NCI-H128 (cell line): Measurements from ENCODE around the gene P2RY8.
"Not testable (repeated sequence)": the region's sequence is repeated elsewhere in the genome, so short reads cannot be mapped to it uniquely, and the experiment has no call there.

Source experiments
- DNase-seq: peaks from one replicate; lab custom pipeline; 2025; ENCODE audit not compliant: unreplicated experiment; lab: John Stamatoyannopoulos, UW

The P2RY8 gene, protein sequence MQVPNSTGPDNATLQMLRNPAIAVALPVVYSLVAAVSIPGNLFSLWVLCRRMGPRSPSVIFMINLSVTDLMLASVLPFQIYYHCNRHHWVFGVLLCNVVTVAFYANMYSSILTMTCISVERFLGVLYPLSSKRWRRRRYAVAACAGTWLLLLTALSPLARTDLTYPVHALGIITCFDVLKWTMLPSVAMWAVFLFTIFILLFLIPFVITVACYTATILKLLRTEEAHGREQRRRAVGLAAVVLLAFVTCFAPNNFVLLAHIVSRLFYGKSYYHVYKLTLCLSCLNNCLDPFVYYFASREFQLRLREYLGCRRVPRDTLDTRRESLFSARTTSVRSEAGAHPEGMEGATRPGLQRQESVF

DNA sequence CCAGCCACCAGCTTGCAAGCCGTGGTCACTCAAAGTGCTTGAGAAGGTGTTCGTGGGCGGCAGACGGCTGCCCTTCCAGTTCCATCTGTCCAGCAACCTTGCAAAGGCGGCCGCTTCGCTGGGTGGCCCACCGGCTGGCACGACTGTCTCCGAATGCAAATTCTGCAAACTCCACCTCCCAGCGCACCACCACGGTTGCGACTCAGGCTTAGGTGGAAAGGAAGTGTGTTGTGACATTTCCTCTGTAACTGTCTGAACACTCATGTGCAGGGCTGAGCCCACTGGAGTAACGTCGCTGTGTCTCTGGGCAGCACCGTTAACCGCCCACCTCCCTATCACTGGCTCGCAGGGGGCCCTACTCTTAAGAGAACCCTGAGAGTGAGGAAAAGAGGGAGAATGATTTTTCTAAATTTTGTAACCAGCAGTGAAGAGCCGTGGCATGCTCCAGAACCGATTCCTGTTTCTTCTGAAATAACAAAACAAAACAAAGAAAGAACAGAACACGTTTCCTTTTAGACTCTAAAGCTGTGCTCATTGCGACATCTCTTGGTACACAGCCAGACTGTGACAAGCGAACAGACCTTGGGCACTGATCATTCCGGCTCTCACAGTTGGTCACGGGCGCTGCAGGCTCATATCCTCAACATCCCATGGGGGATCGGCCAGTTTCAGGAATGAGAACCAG, at the start of gene P2RY8:
TSS of gene P2RY8 (minus strand) at position 155 of the 685 bp plus-strand sequence. CDS start 70,627 bp downstream, outside the sequence.
- DNase-seq = no peak

DNA sequence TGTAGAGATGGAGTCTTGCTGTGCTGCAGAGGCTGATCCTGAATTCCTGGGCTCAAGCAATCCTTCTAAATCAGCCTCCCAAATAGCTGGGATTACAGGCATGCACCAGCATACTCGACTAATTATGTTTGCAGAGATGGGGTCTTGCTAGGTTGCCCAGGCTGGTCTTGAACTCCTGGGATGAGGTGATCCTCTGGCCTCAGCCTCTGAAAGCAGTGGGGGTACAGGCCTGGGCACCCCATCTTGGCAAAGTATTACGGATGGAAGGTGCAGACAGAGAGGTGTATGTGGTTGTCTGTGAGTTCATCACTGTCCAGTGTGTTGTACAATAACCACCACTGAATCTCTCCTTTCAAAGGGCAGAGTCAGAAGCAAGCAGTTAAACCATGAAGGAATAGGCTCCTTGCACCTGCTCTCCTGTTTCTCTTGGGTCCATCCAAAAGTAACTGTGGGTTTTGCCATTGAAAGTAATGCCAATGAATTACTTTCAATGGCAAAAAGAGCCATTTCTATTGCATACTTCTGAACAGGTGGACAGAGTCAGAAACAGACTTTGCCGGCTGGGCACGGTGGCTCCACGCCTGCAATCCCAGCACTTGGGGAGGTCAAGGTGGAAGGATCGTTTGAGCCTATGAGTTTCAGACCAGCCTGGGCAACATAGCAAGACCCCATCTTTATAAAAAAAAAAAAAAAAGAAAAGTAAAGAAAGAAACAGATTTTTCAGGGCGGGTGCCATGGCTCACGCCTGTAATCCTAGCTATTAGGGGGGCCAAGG, 47.4 kb upstream of the P2RY8 start:
- DNase-seq = no peak

DNA sequence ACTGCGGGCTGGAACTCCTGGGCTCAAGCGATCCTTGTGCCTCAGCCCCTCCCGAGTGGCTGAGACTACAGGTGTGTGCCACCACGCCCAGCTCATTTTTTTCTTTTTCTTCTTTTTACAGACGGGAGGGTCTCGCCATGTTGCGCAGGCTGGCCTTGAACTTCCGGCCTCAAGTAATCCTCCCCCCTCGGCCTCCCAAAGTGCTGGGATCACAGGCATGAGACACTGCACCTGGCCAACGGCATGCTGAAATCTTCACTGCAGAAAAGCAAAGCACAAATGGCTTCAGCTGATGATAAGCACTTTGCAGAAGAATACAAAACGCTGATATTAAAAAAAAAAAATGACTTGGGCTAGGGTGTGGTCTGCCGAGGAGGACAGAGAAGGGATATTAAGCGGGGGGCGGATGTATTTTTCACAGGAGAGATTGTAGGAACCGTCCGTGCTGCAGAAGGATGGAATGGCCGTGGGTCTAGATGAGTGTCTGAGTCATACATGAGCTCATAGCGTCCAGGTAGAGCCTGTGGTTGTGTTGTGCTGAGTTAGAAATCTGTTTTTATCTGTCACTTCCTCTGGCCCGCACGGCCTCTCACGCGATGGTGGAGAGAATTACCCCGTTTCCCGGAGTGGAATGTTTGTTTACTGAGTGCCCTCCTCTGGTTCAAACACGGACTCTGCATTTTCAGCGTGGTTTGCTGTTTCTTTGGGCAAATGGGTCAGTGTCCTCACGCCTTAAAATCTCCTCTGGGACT, 45.9 kb upstream of the P2RY8 start:
- no peak for DNase-seq

DNA sequence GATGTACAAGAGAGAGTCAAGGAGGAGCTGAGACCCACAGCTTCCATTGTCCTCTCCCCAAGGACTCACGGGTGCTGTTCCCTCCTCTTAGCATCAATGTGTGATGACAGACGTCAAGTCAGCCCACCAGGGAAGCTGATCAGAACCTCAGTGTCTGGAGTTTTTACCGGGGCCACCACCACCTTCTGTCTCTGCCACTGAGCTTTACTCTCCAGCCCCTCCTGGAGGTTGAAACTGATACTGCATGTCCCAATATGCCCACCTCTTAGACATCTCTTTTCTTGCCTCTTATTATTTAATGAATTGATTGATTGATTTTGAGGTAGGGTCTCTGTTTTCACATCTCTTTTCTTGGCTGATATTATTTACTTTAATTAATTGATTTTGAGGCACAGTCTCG, 44.1 kb upstream of the P2RY8 start:
- no peak for DNase-seq

DNA sequence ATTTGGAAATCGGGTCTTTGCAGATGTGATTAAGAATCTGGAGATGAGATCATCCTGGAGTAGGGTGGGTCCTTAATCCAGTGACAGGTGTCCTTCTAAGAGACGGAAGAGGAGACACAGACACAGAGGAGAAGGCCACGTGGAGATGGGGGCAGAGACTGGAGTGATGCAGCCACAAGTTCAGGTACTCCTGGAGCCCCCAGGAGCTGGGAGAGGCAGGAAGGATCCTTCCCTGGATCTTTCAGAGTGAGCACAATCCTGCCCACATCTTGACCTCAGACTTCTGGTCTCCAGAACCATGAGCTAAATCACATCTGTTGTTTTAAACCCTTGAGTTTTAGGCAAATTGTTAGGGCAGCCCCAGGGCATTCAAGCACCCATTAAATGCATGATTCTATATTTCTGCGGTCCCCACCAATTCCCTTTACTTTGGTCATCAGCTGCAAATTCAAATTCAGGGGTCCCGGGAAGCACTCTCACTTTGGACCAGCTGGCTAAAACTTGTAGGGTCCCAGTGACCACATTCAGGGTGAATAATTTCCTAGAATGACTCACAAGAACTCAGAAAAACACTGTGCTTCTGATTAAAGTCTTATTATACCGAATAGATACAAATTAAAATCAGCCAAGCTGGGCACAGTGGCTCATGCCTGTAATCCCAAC, 41.7 kb upstream of the P2RY8 start:
- no peak for DNase-seq

DNA sequence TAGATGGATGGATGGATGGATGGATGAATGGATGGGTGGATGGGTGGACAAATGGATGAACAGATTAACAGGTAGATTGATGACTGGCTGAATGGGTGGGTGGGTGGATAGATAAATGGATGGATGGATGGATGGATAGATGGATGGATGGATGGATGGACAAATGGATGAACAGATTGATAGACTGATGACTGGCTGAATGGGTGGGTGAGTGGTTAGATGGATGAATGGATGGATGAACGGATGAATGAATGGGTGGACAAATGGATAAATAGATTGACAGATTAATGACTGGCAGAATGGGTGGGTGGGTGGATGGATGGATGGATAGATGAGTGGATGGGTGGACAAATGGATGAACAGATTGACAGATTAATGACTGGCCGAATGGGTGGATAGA, 40.9 kb upstream of the P2RY8 start:
- DNase-seq = no peak

DNA sequence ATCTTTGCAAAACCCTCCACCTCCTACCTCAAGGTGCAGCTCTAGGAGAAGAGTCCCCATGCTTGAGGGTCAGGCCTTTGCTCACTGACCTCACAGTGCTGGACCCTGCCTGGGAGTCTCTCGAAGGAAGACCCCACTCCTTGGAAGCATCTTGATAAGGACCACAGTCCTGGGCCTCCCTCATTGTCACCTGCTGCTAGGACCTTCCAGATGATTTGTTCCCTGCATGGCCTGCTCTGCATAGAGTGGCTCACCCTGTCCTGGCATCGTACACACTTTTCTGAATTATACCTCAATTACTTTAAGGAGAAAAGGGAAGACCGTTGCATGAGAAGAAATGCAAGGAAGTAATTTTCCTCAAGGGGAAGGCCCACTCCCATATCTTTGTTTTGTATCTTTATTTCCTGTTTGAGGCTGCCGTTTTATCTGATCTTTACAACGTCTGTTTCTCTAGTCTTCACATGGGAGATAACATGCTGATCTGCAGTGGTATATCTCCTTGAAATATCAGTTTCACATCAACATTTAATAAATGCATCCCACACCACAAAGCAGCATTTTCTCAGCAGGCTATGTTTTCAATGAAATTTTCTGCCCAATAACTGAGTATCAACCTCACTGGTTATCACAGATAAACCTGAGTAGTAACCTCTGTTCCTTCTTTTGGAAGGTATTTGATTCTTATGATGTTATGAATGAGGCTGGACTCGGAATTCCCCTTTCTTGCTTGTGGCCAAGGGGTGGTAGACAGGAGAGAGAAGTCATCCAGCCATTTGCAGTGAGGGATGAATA, 39.4 kb upstream of the P2RY8 start:
- DNase-seq = no peak

DNA sequence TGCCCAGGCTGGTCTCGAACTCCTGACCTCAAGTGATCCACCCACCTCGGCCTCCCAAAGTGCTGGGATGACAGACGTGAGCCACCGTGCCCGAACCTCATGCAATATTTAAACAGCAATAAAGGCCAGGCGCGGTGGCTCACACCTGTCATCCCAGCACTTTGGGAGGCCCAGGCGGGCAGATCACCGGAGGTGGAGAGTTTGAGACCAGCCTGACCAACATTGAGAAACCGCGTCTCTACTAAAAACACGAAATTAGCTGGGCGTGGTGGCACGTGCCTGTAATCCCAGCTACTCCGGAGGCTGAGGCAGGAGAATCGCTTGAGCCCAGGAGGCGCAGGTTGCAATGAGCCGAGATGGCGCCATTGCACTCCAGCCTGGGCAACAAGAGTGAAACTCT, 37.2 kb upstream of the P2RY8 start:
- not testable (repeated sequence) for DNase-seq

DNA sequence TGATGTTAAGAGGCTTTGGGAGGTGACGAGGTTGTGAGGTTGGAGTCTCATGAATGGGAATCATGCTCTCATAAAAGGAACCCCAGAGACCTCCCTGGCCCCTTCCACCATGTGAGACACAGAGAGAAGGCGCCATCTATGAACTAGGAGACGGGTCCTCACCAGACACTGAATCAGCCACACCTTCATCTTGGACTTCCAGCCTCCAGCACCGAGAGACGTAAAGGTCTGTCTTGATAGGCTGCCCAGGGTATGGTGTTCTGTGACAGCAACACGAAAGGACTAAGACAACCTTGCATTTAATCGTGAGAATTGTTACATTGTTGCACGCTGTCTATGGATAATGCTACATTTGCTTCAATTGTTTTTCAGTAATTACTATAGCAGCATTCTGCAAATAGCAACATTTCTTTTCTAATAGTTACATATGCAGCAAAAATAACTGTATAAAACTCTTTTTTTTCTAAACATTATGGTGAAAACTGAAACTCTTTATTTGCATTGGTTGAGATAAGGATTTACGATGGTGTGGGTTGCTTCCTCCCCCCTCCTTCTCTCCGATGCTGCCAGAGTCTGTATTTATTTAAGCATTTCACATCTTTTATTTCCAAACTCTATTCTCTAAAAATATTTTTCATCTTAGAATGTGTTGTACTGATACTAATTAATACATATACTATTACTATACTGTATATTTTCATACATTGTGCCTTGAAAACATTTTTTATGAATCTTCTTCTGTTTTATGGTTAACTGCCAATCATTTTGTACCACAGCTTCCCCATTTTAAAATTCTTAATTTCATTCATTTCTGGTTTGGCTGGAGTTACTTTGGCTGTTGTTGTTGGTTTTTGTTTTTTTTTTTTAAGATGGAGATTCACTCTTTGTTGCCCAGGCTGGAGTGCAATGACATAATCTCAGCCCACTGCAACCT, 28.0 kb upstream of the P2RY8 start:
- no peak for DNase-seq

DNA sequence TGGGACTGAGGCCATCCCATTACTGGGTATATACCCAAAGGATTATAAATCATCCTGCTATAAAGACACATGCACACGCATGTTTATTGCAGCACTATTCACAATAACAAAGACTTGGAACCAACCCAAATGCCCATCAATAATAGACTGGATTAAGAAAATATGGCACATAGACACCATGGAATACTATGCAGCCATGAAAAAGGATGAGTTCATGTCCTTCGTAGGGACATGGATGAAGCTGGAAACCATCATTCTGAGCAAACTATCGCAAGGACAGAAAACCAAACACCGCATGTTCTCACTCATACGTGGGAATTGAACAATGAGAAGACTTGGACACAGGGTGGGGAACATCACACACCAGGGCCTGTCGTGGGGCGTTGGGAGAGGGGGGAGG, 27.1 kb upstream of the P2RY8 start:
- not testable (repeated sequence) for DNase-seq

DNA sequence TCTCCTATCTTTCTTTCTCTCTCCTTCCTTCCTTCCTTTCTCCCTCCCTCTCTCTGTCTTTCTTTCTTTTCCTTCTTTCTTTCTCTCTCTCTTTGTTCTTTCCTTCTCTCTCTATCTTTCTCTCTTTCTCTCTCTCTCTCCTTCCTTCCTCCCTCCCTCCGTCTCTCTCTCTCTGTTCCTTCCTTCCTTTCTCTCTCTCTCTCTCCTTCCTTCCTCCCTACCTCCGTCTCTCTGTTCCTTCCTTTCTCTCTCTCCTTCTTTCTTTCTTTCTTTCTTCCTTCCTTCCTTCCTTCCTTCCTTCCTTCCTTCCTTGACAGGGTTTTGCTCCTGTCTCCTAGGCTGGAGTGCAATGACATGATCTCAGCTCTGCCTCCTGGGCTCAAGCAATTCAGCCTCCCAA, 24.2 kb upstream of the P2RY8 start:
- DNase-seq = no peak

DNA sequence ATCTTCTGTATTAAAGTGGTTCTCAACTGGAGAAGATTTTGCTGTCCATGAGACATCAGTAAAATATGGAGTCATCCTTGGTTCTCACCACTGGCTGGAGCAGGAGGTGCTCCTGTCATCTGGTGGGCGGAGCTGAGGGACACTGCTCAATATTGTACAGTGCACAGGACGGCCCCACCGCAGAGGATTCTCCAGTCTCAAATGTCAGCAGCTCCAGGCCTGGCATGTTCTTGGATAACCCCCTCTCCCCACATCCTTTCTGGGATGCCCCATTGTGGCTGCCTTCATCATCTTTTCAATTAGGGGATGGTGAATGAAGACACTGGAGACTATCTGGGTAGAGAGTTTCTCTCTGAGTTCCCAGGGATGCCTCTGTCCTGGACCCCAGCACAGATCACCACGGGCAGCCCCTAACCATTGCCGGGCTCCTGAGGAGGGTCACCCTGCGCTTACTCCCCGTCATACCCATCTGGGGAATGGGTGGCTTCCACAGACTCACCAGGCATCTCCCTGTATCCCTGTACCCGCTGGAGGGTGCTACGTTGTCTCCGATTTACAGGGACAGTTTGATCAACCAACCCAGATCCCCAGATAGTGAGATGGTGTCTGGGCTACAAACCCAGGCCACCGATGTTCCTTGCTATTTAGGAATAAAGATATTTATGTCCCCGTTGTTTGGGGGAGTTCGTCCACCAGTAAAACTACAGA, 21.9 kb upstream of the P2RY8 start:
- no peak for DNase-seq

DNA sequence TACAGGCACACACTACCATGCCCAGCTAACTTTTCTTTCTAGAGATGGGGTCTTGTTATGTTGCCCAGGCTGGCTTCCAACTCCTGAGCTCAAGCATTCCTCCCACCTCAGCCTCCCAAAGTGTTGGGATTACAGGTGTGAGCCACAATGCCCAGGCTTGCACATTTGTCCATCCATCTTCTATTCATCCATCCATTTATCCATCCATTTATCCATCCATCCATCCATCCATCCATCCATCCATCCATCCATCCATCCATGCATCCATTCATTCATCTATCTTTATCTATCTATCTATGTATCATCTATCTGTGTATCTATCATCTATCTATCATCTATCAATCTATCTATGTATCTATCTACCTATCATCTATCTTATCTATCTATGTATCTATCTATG, 20.5 kb upstream of the P2RY8 start:
- DNase-seq = not testable (repeated sequence)

DNA sequence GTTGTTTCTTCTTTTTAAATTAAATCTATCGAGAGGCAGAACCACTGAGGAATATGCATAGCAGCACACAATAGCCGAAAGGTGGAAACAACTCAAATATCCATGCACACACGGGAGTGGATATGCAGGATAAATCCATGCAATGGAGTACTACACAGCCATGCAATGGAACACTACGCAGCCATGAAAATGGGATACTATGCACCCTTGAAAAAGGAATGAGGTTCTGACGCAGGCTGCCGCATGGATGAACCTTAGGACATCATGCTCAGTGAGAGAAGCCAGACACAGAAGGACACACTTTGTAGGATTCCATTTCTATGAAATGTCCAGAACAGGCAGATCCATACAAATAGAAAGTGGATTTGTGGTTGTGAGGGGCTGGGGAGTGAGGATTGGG, 18.4 kb upstream of the P2RY8 start:
- DNase-seq = no peak

DNA sequence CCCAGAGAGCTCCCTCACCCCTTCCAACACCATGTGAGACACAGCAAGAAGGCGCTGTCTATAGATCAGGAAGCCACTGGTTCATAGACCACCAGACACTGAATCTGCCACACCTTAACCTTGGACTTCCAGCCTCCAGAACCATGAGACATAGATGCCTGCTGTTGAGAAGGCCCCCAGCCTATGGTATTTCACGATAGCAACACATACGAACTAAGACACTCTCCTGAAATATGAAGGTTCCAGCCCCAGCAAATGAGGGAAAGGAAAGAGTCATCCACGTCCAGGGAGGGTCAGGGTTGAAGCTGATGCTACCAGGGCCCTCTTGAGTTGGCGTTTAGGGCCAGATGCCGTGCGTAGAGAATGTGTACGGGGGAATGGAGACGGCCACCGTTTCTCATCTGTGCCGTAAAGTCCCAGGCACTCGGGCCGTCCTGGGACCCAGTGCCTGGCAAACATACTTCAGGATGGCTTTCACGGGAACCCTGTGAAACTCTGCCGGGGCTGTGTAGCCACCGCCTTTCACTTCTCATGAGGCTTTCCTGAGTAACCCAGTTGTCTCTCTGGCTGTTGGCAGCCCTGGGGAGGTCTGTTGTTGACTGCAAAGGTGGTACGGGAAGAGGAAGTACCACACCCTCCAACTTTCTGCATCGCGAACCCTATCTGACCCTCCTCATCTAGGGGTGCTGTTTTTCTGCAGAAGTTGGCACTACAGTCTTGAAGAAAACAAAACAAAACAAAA, 17.7 kb upstream of the P2RY8 start:
- no peak for DNase-seq

DNA sequence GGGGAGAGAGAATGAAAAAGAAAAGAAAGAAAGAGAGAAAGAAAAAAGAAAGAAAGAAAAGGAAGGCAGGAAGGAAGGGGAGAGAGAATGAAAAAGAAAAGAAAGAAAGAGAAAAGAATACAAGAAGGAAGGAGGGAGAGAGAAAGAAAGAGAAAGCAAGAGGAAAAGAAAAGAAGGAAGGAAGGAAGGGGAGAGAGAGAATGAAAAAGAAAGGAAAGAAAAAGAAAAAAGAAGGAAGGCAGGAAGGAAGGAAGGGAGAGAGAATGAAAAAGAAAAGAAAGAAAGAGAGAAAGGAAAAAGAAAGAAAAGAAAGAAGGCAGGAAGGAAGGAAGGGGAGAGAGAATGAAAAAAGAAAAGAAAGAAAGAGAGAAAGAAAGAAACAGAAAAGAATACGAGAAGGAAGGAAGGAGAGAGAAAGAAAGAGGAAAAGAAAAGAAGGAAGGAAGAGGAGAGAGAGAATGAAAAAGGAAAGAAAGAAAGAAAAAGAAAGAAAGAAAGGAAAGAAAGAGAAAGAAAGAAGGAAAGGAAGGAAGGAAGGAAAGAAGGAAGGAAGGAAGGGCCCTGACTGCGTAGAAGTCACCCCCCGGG, 15.1 kb upstream of the P2RY8 start:
- no peak for DNase-seq

DNA sequence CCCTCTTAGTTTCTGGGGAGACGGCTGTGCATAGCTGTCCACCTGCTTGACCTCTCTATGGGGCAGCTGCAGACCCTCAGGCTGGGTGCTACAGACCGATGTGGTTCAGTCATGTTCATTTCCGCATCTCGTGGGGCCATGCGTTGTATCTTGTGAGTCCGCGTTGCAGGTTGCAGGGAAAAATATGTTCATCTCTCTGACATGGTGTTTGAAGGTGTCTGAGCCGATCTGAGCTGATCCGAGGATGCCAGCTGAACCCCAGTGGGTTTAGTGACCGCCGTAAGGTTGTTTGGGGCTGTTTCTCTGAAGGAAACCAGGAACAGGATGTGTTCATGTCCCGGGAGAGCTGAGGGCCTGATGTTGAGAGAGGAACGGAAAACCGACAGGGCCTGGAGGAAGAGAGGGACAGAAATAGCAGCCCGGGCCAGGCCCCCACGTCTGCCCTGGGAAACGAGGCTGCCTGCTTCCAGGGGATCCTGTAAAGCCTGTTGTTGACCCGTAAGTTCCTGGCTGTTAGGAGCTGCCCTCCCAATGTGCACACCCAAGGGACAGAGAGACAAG, 9.8 kb upstream of the P2RY8 start:
- no peak for DNase-seq
